Colonic mucosa (tissue), 4 donors: ENCODE results near the gene PAPPA. TPM values are rescaled to one million over a fixed set of nuclear protein-coding genes. Genes with fewer than 3 reads are reported as not detected.

ENCODE experiments used
- DNase-seq: peaks from one replicate; pipeline ENCODE4 v3.0.0-alpha.2; 2020
- H3K27ac ChIP-seq: fragments of 200-600 bp; one replicate; pipeline ENCODE4 v1.8.0; 2021
- H3K27me3 ChIP-seq: fragments of 200-600 bp; one replicate; pipeline ENCODE4 v1.8.0; 2021
- H3K36me3 ChIP-seq: fragments of 200-600 bp; one replicate; pipeline ENCODE4 v1.8.0; 2021
- H3K4me1 ChIP-seq: fragments of 200-600 bp; one replicate; pipeline ENCODE4 v1.8.0; 2021; ENCODE audit warnings: mild to moderate bottlenecking
- H3K4me3 ChIP-seq: fragments of 200-600 bp; one replicate; pipeline ENCODE4 v1.8.0; 2021
- H3K9ac ChIP-seq, 2 donors: one replicate each; pipeline ENCODE4 v1.7.0; 2013; ENCODE audit warnings: control low read depth in 2 of 2, low read depth in 2 of 2, low read length in 2 of 2
- H3K9me3 ChIP-seq: fragments of 200-600 bp; one replicate; pipeline ENCODE4 v1.8.0; 2021
- CTCF ChIP-seq: fragments of 200-600 bp; IDR thresholded peaks from one replicate; pipeline ENCODE4 v1.8.0; 2022; ENCODE audit warnings: antibody characterized with exemption, mild to moderate bottlenecking
- intact Hi-C: fragments of 100-400 bp; cut with DNase I; formaldehyde crosslinking; loops from one replicate; pipeline ENCODE4 v1.14.1; 2022
- total RNA-seq, 2 donors: library from RNA; stranded (reverse); fragmentation: NEBNext Ultra II Directional in 1 of 2; extraction: Animal tissue kit (Norgen Biotek cat#: 25700) in 1 of 2; gene quantifications; one replicate each; pipeline ENCODE4 v1.2.1, GENCODE V29; 2021
- donor health status: healthy.
- donor health status: DM: no; HTN: no; CAD: no.
- donor health status: DM: no; HTN: no; CAD: no.

The PAPPA gene
- total RNA-seq, 2 donors from 2014 or later: 0.99 to 1.2 TPM

DNA sequence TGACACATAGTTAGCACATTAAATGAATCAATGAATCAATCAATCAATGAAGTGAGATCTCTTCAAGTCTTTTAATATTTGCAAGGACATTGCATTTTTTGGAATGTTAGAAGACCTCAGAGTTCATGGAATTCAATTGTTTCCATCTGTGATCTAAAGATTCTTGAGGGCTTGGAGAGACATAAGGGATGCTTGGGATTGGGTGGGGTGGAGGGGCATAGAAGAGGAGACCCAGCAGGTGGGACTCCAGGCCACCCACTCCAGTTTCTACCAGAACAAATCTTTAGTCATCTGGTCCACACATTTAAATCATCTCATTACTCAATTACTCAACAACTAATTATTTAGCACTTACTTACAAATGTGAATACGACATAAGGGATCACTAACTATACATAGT, 282.5 kb downstream of the PAPPA start:
- TF ChIP-seq CTCF: no peak
- intact Hi-C loops: no loop called here
- Histone ChIP-seq H3K27me3 (no peaks in the 10 kb centered on the region), H3K4me1 (no peaks in the 10 kb centered on the region), H3K36me3 (no peaks in the 10 kb centered on the region), H3K27ac (no peak overlapping the region), H3K9me3 (no peaks in the 10 kb centered on the region), H3K4me3 (no peak overlapping the region), H3K9ac (no peak overlapping the region)
- no peak for DNase-seq

DNA sequence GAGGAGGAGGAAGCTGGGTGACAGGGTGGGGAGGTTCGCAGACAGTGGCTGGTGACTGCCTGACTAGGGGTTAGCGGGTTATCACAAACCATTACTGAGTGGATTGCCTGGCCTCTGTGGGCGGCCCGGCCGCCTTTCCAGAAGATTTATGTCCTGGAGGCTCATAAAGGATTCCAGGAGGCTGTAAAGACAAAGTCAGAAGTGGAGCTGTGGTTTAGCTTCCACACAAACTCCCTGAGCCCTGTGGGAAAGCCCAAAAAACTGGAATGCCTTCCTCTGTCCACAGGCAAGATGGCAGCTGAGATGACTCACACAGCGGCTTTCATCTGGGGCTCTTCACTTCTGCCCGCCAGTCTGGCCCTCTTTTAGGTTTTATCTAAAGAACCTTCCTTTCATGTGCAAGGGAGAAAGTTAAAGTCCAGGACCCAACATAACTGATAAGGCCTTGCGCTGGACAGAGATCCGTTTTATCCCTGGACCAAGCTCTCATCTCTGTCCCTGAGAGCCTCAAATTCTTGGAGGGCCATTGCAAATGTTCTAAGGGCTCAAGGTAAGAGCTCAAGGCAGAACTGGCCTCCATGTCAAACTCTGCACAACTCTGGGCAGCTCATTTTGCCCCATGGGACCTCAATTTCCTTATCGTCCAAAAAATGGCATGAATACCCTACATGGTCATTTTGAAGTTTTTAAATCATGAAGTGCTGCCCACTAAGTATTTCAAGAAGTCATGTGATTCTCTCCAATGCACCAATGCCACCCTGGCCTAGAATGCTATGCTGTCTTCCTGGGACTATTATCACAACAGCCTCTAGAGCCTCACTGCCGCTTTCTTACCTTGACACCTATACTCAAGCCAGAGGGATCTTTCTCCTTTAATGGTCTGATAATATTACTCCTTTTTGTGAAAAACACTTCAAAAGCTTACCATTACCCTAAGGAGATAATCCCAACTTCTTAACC, 284.1 kb downstream of the PAPPA start:
- H3K27ac ChIP-seq: no peak overlapping the region
- H3K4me1 ChIP-seq: no peaks in the 10 kb centered on the region
- H3K36me3 ChIP-seq: no peaks in the 10 kb centered on the region
- no peak for TF ChIP-seq CTCF
- no peak overlapping the region for H3K4me3 ChIP-seq
- no peak overlapping the region for H3K9ac ChIP-seq
- H3K9me3 ChIP-seq: no peaks in the 10 kb centered on the region
- DNase-seq: no peak
- intact Hi-C loops: no loop called here
- no peaks in the 10 kb centered on the region for H3K27me3 ChIP-seq

GRCh38 chr9:116442528-116442927, 288.9 kb downstream of the PAPPA start:
- Histone ChIP-seq H3K4me3 (no peak overlapping the region), H3K9ac (no peak overlapping the region), H3K27ac (no peak overlapping the region), H3K27me3 (no peaks in the 10 kb centered on the region), H3K36me3 (no peaks in the 10 kb centered on the region), H3K9me3 (no peaks in the 10 kb centered on the region), H3K4me1 (no peaks in the 10 kb centered on the region)
- no peak for DNase-seq
- intact Hi-C loops: no loop called here
- TF ChIP-seq CTCF: no peak

GRCh38 chr9:116447934-116448333, 294.3 kb downstream of the PAPPA start:
- Histone ChIP-seq H3K27me3 (no peaks in the 10 kb centered on the region), H3K27ac (no peak overlapping the region), H3K4me3 (no peak overlapping the region), H3K4me1 (no peaks in the 10 kb centered on the region), H3K9me3 (no peaks in the 10 kb centered on the region), H3K9ac (no peak overlapping the region), H3K36me3 (no peaks in the 10 kb centered on the region)
- no peak for TF ChIP-seq CTCF
- intact Hi-C loops: no loop called here
- no peak for DNase-seq

- no peak for DNase-seq
- intact Hi-C loops: no loop called here
- no peak for TF ChIP-seq CTCF
- Histone ChIP-seq H3K27ac (no peak overlapping the region), H3K4me3 (no peak overlapping the region), H3K36me3 (no peaks in the 10 kb centered on the region), H3K9ac (no peak overlapping the region), H3K4me1 (no peaks in the 10 kb centered on the region), H3K9me3 (no peaks in the 10 kb centered on the region), H3K27me3 (no peaks in the 10 kb centered on the region)
These were observed 294.8 kb downstream of the PAPPA start for GRCh38 chr9:116448431-116448830.
